H4 (cell line): ENCODE measurements around the gene SEZ6L. TPM values are rescaled to one million over a fixed set of nuclear protein-coding genes. Genes with fewer than 3 reads are reported as not detected.

Experiments used
- DNase-seq: peaks from one replicate; pipeline ENCODE4 v3.0.0-alpha.2; 2015; ENCODE audit warnings: low spot score
- total RNA-seq: library from RNA; depleted of rRNA; stranded (reverse); fragments of >200 nt; shearing (Covaris generic); gene quantifications from 2 replicates; pipeline ENCODE4 v1.2.3, GENCODE V29; 2014

Gene SEZ6L
- total RNA-seq, 1 experiment from 2014 or later = 0.02 TPM

- DNase-seq = no peak
These were observed 72.1 kb downstream of the SEZ6L start for GRCh38 chr22:26241361-26241760.

GRCh38 chr22:26245001-26245400 lies 75.7 kb downstream of the SEZ6L start:
- DNase-seq = no peak

- no peak for DNase-seq
These were observed 77.3 kb downstream of the SEZ6L start for GRCh38 chr22:26246552-26246951.

- DNase-seq = no peak
These were observed 82.6 kb downstream of the SEZ6L start for GRCh38 chr22:26251869-26252268.

- DNase-seq = no peak
These were observed 90.2 kb downstream of the SEZ6L start for GRCh38 chr22:26259510-26259909.

GRCh38 chr22:26264162-26264561 lies 94.9 kb downstream of the SEZ6L start:
- no peak for DNase-seq

GRCh38 chr22:26265281-26265680 lies 96.0 kb downstream of the SEZ6L start:
- no peak for DNase-seq

- no peak for DNase-seq
These were observed 96.6 kb downstream of the SEZ6L start for GRCh38 chr22:26265909-26266308.

- no peak for DNase-seq
These were observed 98.6 kb downstream of the SEZ6L start for GRCh38 chr22:26267856-26268255.

GRCh38 chr22:26269572-26269971 lies 100.3 kb downstream of the SEZ6L start:
- no peak for DNase-seq

GRCh38 chr22:26271427-26271826 lies 102.2 kb downstream of the SEZ6L start:
- no peak for DNase-seq

- DNase-seq = no peak
These were observed 103.9 kb downstream of the SEZ6L start for GRCh38 chr22:26273011-26273675.

GRCh38 chr22:26276529-26277160 lies 107.4 kb downstream of the SEZ6L start:
- DNase-seq = no peak

- DNase-seq = no peak
These were observed 112.7 kb downstream of the SEZ6L start for GRCh38 chr22:26281941-26282340.

GRCh38 chr22:26283330-26283729 lies 114.1 kb downstream of the SEZ6L start:
- DNase-seq = no peak

GRCh38 chr22:26285632-26286031 lies 116.4 kb downstream of the SEZ6L start:
- no peak for DNase-seq

GRCh38 chr22:26286091-26286820 lies 117.0 kb downstream of the SEZ6L start:
- no peak for DNase-seq

GRCh38 chr22:26287382-26288225 lies 118.3 kb downstream of the SEZ6L start:
- no peak for DNase-seq

- DNase-seq = no peak
These were observed 120.4 kb downstream of the SEZ6L start for GRCh38 chr22:26289611-26290101.

- DNase-seq = no peak
These were observed 122.8 kb downstream of the SEZ6L start for GRCh38 chr22:26291940-26292666.

GRCh38 chr22:26292667-26292995 lies 123.4 kb downstream of the SEZ6L start:
- DNase-seq = no peak
